Fibroblast of villous mesenchyme (primary cell): ENCODE measurements around the gene ZP1. TPM values are rescaled to one million over a fixed set of nuclear protein-coding genes. Genes with fewer than 3 reads are reported as not detected.

Source experiments
- DNase-seq: peaks from one replicate; pipeline ENCODE4 v3.0.0-alpha.2; 2010; ENCODE audit warnings: low read depth
- H3K4me3 ChIP-seq: 2 replicates; pipeline ENCODE4 v1.5.1; 2011; ENCODE audit warnings: low read depth, mild to moderate bottlenecking, low read length
- CTCF ChIP-seq: IDR thresholded peaks from 2 replicates; pipeline ENCODE4 v1.5.1; 2012; ENCODE audit warnings: low read depth, mild to moderate bottlenecking, low read length; ENCODE audit not compliant: insufficient read depth
- total RNA-seq: library from RNA; depleted of rRNA; stranded (reverse); fragments of >200 nt; gene quantifications from 2 replicates; pipeline ENCODE4 v1.2.3, GENCODE V29; 2012

ZP1 gene
- total RNA-seq, 1 donor: not detected

GRCh38 chr11:60899046-60899936 is 31.9 kb downstream of the ZP1 start:
- DNase-seq: peak; percentile 63
- peak; percentile 96 for TF ChIP-seq CTCF
- H3K4me3 ChIP-seq: no peak overlapping the region

GRCh38 chr11:60899977-60900376 is 32.6 kb downstream of the ZP1 start:
- no peak overlapping the region for H3K4me3 ChIP-seq
- DNase-seq: no peak
- no peak for TF ChIP-seq CTCF

GRCh38 chr11:60900673-60901404 is 33.5 kb downstream of the ZP1 start:
- no peak overlapping the region for H3K4me3 ChIP-seq
- no peak for TF ChIP-seq CTCF
- no peak for DNase-seq

- no peak for TF ChIP-seq CTCF
- DNase-seq: no peak
These were observed 35.3 kb downstream of the ZP1 start for GRCh38 chr11:60902625-60903024.

GRCh38 chr11:60905047-60905446 is 37.7 kb downstream of the ZP1 start:
- H3K4me3 ChIP-seq: peak overlapping the region; percentile 88
- no peak for DNase-seq
- TF ChIP-seq CTCF: no peak

More at GRCh38 chr11:60902625-60903024, 35.3 kb downstream of the ZP1 start:
- H3K4me3 ChIP-seq: no peak overlapping the region

- peak; percentile 48 for DNase-seq
- peak overlapping the region; percentile 88 for H3K4me3 ChIP-seq
- no peak for TF ChIP-seq CTCF
These were observed 38.3 kb downstream of the ZP1 start for GRCh38 chr11:60905551-60906113.
